GF-D8 (cell line): Measurements from ENCODE around the gene ABCC4.
"Not testable (repeated sequence)": the region's sequence is repeated elsewhere in the genome, so short reads cannot be mapped to it uniquely, and the experiment has no call there.

Experiments
- DNase-seq: peaks from one replicate; lab custom pipeline; 2025; lab: John Stamatoyannopoulos, UW

ABCC4 gene

DNA sequence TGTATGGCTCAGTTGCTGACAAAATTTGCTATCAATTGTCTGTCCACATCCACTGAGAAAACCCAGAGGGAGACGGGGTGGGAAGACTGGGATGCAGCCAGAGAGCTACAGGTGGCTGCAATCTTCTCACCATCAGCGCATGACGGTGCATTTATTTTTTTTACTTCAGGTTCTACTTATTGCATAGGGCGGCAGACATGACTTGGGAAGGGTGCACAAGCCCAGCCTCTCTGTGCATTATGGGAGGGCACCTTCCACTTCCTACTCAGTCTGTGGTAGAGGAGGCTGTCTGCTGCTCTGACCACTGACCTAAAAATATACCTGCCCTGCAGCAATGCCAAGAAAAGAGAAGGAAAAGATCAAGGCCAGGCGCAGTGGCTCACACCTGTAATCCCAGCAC is 73.1 kb downstream of the ABCC4 start:
- no peak for DNase-seq

DNA sequence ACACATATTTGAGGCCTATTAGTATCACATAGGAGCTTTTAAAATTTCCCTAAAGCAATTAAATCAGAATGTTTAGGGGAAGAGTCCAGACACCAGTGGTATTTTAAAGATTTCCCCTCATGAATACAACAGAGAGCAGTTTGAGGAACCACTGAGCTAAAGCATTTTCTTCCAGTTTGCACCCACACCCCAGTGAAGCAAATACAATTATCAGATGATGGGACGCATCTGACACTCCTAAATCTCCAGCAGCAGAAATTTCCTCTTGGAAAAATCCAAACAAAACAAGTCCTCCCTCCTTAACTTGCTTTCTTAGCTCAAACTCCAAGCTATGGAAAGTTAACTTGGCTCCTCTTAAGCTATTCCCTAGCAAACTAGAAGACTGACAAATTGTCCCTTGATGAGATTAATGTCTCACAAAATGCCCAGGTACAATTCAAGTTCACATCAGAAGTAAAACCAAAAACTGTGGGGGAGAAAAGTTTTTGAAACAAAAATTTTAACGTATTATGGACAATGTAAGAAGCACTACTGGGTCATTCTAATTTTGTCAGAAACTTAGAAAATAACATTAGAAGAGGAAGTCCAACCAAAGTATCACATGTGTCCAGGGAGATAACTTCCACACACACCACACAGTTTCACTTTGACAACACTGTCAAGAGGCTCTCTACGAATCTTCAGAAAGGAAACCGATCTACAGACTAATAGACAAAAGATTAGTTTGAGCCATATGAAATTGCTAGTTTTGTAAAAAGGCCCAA is 74.1 kb downstream of the ABCC4 start:
- DNase-seq, result peak; percentile 60

- no peak for DNase-seq
Measured at GRCh38 chr13:95226476-95226875, 74.8 kb downstream of the ABCC4 start.

- no peak for DNase-seq
Measured at GRCh38 chr13:95226050-95226449, 75.2 kb downstream of the ABCC4 start.

DNA sequence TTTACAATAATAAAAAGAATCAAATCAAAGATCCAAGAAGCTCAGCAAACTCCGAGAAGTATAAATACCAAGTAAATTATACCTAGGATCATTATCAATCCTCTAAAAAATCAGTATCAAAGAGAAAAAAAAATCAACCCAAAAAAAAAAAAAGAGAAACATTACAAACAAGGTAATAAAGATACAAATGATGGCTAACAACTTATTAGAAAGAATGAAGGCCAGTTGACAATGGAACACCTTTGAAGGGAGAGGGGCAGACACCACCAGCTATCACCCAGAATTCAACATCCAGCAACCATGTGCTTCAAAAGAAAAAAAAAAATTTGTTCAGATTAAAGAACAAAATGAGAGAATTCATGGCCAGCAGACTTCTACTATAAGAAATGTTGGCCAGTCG is 77.2 kb downstream of the ABCC4 start:
- DNase-seq, result no peak

GRCh38 chr13:95222733-95223018 is 78.6 kb downstream of the ABCC4 start:
- DNase-seq, result no peak

GRCh38 chr13:95221971-95222732 is 79.1 kb downstream of the ABCC4 start:
- DNase-seq, result no peak

- no peak for DNase-seq
Measured at GRCh38 chr13:95220611-95221010, 80.6 kb downstream of the ABCC4 start.

GRCh38 chr13:95217920-95218830 is 83.1 kb downstream of the ABCC4 start:
- DNase-seq, result no peak

GRCh38 chr13:95216182-95216581 is 85.1 kb downstream of the ABCC4 start:
- DNase-seq, result no peak

GRCh38 chr13:95212983-95213850 is 88.0 kb downstream of the ABCC4 start:
- DNase-seq, result peak; percentile 79

GRCh38 chr13:95209109-95209508 is 92.1 kb downstream of the ABCC4 start:
- no peak for DNase-seq

DNA sequence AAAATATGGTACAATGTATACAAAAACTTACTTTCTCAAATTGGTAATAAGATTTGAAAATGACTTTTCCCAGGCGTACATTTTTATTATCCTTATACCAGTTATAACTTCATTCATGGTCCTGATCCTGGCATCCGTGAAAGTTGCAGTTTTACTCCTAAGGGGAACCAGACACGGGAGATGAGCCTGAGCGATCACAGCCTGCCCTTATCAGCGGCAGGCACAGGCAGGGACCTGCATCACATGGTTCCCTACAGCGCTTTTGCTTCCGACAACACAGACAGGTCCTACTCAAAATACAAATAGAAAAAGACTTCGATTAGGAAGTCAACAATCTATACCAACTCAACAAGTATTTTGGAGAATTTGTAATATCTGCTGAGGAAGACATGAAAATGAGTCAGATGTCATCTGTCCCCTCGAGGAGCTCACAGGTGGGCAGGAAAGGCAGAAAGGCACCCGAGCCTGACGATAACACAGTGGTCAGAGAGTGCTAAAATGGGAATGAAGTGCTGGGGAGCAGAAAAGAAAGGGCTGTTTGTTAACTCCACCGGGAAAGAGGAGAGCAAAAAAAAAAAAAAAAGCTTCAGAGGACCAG is 93.4 kb downstream of the ABCC4 start:
- DNase-seq, result no peak

- no peak for DNase-seq
Measured at GRCh38 chr13:95206116-95206515, 95.1 kb downstream of the ABCC4 start.

GRCh38 chr13:95204231-95204765 is 97.0 kb downstream of the ABCC4 start:
- peak; percentile 79 for DNase-seq

DNA sequence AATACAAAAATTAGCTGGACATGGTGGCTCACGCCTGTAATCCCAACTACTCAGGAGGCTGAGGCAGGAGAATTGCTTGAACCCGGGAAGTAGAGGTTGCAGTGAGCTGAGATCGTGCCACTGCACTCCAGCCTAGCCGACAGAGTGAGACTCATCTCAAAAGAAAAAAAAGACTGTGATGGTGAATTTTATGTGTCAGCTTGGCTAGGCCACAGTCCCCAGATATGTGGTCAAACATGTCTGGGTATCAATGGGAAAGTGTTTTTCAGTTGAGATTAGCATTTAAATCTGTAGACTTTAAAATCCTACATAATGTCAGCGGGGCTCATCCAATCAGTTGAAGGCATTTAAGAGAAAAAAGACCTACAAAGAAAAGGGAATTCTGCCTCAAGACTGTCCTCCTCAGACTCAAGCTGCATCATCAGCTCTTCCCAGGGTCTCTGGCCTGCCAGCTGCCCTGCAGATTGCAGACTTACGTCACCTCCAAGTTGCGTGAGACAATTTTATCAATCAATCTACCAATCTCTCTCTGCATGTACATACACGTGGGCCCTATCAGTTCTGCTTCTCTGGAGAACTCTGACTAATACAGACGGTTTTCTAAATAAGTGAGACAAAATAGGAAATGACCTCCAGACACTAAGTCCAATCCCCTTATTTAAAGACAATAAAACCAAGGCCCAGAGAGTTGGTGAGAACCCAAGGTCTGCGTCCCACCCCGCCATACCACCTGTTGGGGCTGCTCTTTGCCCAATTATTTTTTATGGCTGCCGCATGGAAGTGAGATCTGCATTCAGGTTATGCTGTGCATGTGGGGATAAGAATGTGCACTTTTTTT is 99.2 kb downstream of the ABCC4 start:
- peak; percentile 53 for DNase-seq

GRCh38 chr13:95200386-95200957 is 100.8 kb downstream of the ABCC4 start:
- DNase-seq, result not testable (repeated sequence)

GRCh38 chr13:95199896-95200295 is 101.4 kb downstream of the ABCC4 start:
- no peak for DNase-seq

DNA sequence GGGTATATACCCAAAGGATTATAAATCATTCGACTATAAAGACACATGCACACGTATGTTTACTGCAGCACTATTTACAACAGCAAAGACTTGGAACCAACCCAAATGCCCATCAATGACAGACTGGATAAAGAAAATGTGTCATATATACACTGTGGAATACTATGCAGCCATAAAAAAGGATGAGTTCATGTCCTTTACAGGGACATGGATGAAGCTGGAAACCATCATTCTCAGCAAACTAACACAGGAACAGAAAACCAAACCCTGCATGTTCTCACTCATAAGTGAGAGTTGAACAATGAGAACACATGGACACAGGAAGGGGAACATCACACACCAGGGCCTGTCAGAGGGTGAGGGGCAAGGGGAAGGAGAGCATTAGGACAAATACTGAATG is 102.6 kb downstream of the ABCC4 start:
- not testable (repeated sequence) for DNase-seq

DNA sequence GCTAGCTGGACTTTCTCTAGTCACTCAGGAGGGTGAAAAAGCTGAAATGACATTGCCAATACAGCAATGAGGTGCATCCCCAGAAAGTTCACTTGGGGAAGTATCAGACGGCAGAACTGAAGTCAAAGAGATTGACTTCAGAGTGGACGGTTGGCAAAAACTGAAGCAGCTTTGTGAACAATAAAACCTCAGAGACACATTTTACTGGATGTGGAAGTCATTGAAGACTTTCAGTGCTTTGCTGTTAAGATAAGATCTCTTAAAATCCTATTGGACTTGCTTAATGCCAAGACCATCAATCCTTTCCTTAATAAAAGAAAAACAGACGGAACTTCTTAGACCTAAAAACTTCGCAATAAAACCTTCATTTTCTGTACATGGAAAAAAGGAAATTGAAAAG is 103.7 kb downstream of the ABCC4 start:
- DNase-seq, result no peak
